ENCODE measurements around the gene MRPL53.
"Not testable (repeated sequence)": the region's sequence is repeated elsewhere in the genome, so short reads cannot be mapped to it uniquely, and the experiment has no call there.

The MRPL53 gene

GRCh38 chr2:74454654-74455511 is 17.6 kb downstream of the MRPL53 start, which contains the start of gene INO80B:
Gene INO80B, plus strand, starts transcription at chr2:74455087. Its CDS starts 30 bp downstream, at chr2:74455117.
- DNase-seq: peak; percentile 79 to 99 (median 95)

- no peak for DNase-seq
These were observed 21.8 kb downstream of the MRPL53 start for GRCh38 chr2:74450570-74451190.

- DNase-seq: no peak
These were observed 23.7 kb downstream of the MRPL53 start for GRCh38 chr2:74448771-74449170.

DNA sequence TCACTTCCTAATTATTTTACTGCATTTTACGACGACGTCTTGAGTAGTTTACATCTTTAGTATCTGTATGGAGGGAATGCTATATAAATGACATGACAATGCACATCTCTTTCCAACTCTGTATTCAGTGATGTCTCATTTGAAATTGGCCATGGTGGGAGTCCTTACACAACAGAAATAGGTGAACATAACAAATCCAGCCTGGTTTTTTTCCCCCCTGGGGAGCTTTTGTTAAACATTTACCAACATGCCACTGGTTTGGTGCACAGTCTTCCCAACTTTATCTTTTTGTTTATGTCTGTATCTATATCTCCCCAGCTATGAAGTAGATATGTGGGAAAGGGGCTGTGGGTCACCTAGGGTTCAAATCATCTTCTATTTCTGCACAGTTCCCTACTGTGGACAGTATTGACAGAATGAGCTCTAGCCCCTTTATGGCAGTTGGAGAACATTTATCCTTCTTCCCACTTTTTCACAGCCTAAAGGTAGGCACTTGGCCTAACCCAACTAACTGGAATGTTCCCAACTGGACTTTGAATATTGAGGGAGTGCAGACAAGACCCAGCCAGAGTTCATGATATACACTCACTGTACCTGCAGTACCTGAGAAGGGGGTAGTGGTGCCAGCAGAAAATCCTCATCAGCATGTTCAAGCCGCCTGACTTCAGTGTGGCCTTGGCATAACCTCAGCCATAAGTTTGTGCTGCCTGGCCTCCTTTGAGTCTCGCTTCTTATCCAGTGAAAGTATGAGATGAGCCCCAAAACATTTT is 25.1 kb downstream of the MRPL53 start:
- DNase-seq: no peak

DNA sequence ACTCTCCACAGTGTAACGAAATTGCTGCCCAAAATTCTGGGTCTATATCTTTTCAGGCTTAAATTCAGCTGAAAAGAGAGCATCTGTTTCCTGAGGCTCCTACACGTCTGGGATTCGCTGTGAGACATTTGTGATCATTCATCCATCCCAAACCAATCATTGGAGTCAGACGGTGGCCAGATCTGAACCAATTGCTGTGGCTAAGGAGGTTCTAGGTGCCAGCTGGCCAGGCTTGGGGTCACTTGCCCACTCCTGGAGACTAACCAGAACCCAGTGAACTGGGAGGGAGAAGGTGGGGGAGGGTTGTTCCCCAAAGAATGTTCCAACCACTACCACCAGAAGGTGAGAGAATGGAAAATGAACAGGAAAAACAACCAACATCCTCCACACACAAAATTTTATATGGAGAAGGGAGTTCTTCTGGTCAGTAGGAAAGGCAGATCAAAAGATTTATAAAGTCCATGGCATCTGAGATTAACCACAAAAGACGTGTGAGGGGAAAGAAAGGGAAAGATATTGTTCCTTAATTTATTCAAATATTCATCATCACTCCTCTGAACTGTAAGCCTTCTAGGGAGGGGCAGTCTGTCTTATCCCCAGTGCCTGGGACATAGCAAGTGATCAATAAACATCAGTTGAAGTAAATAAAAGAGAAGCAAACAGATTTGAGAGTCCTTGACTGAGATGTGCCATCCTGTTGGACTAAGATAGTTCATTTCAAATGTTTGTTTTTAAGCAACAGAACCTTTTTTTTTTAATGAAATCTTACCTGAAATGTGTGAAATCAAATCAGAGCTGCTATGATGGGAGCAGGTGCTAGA is 27.8 kb downstream of the MRPL53 start:
- DNase-seq: no peak

GRCh38 chr2:74442483-74443297 is 29.8 kb downstream of the MRPL53 start:
- DNase-seq: not testable (repeated sequence)

DNA sequence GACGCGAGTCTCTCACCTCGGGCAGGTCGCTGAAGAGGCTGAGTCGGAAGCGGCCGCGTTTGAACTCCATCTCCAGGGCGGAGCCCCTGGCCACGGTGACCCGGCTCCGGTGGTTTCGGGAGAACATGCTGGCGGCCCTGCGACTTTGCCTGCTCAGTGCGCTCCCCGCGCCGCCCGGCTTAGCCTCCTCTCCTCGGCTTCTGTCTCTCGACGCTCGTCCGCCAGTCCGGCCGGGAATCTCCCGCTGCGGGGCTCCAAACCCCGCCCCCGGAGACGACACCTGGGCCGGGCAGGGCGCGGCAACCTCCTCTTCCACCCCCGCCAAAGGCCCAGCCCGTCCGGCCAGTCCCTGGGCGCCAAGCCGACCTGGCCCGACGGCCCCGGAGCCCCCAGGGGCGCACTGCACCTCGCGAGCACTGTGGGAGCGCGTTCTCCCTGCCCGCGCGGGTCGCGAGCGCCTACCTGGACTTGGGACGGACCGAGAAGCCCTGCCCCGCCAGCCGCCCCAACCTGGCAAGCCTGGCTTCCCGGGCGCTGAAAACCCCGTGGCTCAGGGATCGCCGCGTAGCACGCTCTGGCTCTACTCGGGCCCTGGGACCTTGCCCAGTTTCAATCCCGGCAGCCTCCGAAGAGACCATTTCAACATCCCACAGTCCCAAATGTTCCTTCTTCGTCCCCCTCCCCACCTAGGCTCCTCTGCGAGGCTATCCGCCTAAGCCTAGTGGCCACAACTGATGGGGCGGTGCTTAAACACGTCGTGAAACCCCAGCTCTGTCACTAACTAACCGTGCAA is 30.6 kb downstream of the MRPL53 start, which contains the start of gene RTKN:
TSS of gene RTKN (minus strand) at position 248 of the 793 bp plus-strand sequence. CDS start at position 127, 121 bp downstream.
- DNase-seq: peak in 9 of 56 donors; percentile 11 to 60 (median 35)

GRCh38 chr2:74441170-74441689 is 31.2 kb downstream of the MRPL53 start:
- DNase-seq: peak in 10 of 56 donors; percentile 22 to 58 (median 50)

GRCh38 chr2:74440378-74441169 is 31.9 kb downstream of the MRPL53 start:
- peak; percentile 47 to 95 (median 86) for DNase-seq

GRCh38 chr2:74439803-74440377 is 32.6 kb downstream of the MRPL53 start:
- peak; percentile 46 to 95 (median 83) for DNase-seq

DNA sequence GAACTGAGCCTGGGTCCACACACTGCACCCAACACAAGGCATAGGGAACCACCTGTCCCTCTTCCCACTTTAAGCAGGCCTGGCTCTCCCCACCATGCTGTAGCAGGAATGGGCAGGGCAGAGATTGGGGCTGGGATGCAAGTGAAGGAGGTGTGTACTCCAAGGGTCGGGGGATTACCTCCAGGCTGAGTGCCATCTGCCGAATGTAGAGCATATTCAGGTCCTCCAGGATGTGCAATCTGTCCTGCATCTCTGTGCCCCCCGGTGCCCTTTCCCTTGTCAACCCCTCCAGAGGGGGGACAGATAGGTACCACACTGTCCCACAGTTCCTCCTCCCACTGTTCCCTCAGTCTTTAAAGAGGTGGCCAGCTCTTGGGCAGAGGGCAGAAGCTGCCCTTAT is 33.1 kb downstream of the MRPL53 start:
- no peak for DNase-seq

GRCh38 chr2:74438248-74438647 is 34.2 kb downstream of the MRPL53 start:
- no peak for DNase-seq

- no peak for DNase-seq
These were observed 35.4 kb downstream of the MRPL53 start for GRCh38 chr2:74436848-74437695.

DNA sequence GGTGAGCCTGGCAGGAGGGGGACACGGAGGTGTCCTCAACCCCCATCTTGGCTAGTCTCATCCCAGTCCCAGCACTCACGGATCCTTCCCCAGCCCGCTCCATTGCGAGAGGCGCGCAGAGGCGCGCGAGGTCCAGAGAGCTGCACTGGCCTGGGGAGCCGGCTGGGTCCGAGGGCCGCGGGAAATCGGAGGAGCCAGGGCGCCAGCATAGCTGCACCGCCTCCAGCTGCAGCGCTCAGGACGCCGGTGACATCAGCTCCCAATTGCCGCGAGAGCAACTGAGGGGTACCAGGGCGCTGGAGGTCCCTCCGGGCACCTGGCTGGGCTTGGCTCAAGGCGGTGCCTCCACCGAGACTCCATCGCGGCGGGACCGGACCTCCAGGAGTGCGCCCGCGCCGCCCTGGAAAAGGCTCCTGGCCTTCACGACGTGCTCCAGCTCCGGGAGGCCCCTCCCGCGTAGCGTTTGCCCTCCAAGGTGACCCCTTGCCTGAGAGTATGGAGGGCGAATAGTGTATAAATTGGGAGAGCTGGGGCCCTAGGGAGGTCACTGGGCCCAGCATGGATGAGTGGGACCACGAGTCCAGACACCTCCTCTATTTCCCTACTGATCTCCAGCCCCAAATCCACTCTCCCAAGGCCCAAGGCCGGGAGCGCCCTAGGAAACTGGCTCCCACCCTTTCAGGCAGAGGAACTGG is 36.2 kb downstream of the MRPL53 start:
- no peak for DNase-seq

GRCh38 chr2:74430502-74430901 is 42.0 kb downstream of the MRPL53 start:
- no peak for DNase-seq
